Stomach (tissue), 9 donors: ENCODE measurements around the gene C1orf35. TPM values are rescaled to one million over a fixed set of nuclear protein-coding genes. Genes with fewer than 3 reads are reported as not detected.

ENCODE experiments used
- DNase-seq, 2 donors: peaks; one replicate each; pipeline versions ENCODE4 v3.0.0 to v3.0.0-alpha.2; 2013 to 2019
- H3K27ac ChIP-seq, 5 donors: fragments of 200-600 bp in 4 of 5; sonication (generic) in 4 of 5; one replicate each; pipeline ENCODE4 v1.5.1; 2013 to 2019; ENCODE audit warnings: mild to moderate bottlenecking in 1 of 5, moderate library complexity in 1 of 5
- H3K27me3 ChIP-seq, 3 donors: fragments of 200-600 bp; sonication (generic); one replicate each; pipeline ENCODE4 v1.5.1; 2017 to 2019; ENCODE audit warnings: mixed run types in 1 of 3
- H3K36me3 ChIP-seq, 4 donors: fragments of 200-600 bp; sonication (generic); 1 replicate in 3 of 4; 2 replicates in 1 of 4; pipeline ENCODE4 v1.5.1; 2016 to 2019
- H3K4me1 ChIP-seq, 4 donors: fragments of 200-600 bp; sonication (generic); one replicate each; pipeline ENCODE4 v1.5.1; 2016 to 2019
- H3K4me3 ChIP-seq, 4 donors: fragments of 200-600 bp; sonication (generic) in 3 of 4; one replicate each; pipeline ENCODE4 v1.5.1; 2016 to 2019; ENCODE audit warnings: mild to moderate bottlenecking in 1 of 4
- H3K9me3 ChIP-seq, 4 donors: fragments of 200-600 bp; sonication (generic); one replicate each; pipeline ENCODE4 v1.5.1; 2016 to 2019
- EP300 ChIP-seq: sonication (generic); formaldehyde crosslinking; IDR thresholded peaks from one replicate; pipeline ENCODE4 v1.6.1; 2017; ENCODE audit warnings: antibody characterized with exemption
- POLR2A ChIP-seq, 4 donors: fragments of 450-650 bp; IDR thresholded peaks; one replicate each; pipeline ENCODE4 v1.6.1; 2016; ENCODE audit warnings: antibody characterized with exemption in 4 of 4, control low read depth in 2 of 4, mild to moderate bottlenecking in 1 of 4, moderate library complexity in 1 of 4
- POLR2AphosphoS5 ChIP-seq, 3 donors: sonication (generic); formaldehyde crosslinking; IDR thresholded peaks; one replicate each; pipeline ENCODE4 v1.6.1; 2016; ENCODE audit warnings: antibody characterized with exemption in 3 of 3
- WGBS, 5 donors: extraction: QIAGEN DNeasy Blood & Tissue Kit in 3 of 5; methylation state at CpG; one replicate each; pipeline versions ENCODE4 v1.1.5 to v1.1.7; 2013 to 2018; 5-methylcytosine and 5-hydroxymethylcytosine counted together
- intact Hi-C: fragments of 100-400 bp; cut with DNase I; formaldehyde crosslinking; loops from one replicate; pipeline ENCODE4 v1.15.1; 2023; ENCODE audit warnings: low total_unique reads
- polyA plus RNA-seq, 3 donors: library from polyadenylated mRNA; stranded (reverse); fragments of 200-250 nt; gene quantifications; one replicate each; pipeline ENCODE4 v1.2.3, GENCODE V29; 2013
- total RNA-seq, 5 donors: library from RNA; depleted of rRNA; stranded (reverse); fragments of >200 nt; gene quantifications; one replicate each; pipeline versions ENCODE4 v1.1.0 to v1.2.3, GENCODE V29; 2014 to 2016
- TF ChIP-seq, protein P1 (sequence below), 7 experiments: fragments of 450-650 bp in 4 of 7; fragments of 200-600 bp in 3 of 7; sonication (generic) in 3 of 7; IDR thresholded peaks; one replicate each; pipeline ENCODE4 v1.5.1; 2016 to 2019; ENCODE audit warnings: antibody characterized with exemption in 7 of 7, control low read depth in 2 of 7, mild to moderate bottlenecking in 1 of 7
- donor health status: healthy with polysubstance abuse.
- donor health status: Bipolar disorder and iron deficiency.
- donor health status: healthy.

C1orf35 gene
- total and polyA plus RNA-seq, 8 donors: 0.58 to 94.7 (median 11.8) TPM

DNA sequence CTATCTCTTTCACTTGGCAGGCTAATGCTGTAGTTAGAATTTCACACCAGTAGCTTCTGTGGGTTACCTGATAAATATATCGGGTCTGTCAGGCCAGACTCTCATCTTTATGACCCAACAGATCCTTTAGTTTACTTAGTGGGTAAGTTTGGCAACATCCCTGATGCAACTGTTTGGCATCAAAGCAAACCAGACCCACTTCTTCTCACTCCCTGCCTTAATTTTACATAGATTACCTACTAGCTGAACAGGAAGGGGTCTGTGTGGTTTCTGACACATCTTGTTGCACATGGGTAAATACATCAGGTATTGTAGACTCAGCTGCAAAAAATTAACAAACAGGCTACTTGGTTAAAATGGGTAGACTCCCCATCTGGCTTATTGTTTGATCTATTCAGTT is 33.8 kb upstream of the C1orf35 start:
- intact Hi-C loops: no loop called here
- DNase-seq: peak in 1 of 2 donors; percentile 36
- Histone ChIP-seq H3K36me3 (no peaks in the 10 kb centered on the region), H3K27ac (no peak overlapping the region), H3K27me3 (no peaks in the 10 kb centered on the region), H3K4me3 (no peak overlapping the region), H3K9me3 (no peaks in the 10 kb centered on the region), H3K4me1 (peaks cover 11 to 18% (median 17%) of the 10 kb centered on the region in 4 donors)
- WGBS, 5 donors: 38 to 50% (median 41%) methylated on average over 1 of the region's 1 CpG
- TF ChIP-seq POLR2AphosphoS5 (IDR thresholded peaks at IDR 0.05) (no peak), POLR2A (IDR thresholded peaks at IDR 0.05) (no peak), EP300 (no peak)
- TF ChIP-seq, protein P1, sequence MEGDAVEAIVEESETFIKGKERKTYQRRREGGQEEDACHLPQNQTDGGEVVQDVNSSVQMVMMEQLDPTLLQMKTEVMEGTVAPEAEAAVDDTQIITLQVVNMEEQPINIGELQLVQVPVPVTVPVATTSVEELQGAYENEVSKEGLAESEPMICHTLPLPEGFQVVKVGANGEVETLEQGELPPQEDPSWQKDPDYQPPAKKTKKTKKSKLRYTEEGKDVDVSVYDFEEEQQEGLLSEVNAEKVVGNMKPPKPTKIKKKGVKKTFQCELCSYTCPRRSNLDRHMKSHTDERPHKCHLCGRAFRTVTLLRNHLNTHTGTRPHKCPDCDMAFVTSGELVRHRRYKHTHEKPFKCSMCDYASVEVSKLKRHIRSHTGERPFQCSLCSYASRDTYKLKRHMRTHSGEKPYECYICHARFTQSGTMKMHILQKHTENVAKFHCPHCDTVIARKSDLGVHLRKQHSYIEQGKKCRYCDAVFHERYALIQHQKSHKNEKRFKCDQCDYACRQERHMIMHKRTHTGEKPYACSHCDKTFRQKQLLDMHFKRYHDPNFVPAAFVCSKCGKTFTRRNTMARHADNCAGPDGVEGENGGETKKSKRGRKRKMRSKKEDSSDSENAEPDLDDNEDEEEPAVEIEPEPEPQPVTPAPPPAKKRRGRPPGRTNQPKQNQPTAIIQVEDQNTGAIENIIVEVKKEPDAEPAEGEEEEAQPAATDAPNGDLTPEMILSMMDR (IDR thresholded peaks at IDR 0.05): no peak

DNA sequence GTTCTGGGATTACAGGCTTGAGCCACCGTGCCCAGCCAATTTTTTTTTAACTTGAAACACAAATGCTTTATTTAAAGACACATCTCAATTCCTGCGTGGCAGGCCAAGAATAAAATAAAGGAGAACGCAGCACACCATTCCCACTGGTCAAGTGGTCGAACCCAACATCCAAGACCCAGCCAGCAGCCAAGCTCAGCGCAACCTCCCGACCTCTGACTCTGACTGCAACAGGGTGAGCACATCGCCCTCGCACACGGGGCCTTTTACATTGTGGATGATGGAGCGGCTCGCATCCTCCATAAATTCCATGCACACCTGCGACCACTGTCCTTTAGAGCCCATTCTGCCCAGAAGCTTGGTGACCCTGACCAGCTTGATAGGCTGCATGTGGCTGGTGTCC is 31.5 kb upstream of the C1orf35 start:
- peaks cover 0 to 17% (median 12%) of the 10 kb centered on the region in 4 donors for H3K4me1 ChIP-seq
- DNase-seq: no peak
- no peaks in the 10 kb centered on the region for H3K9me3 ChIP-seq
- H3K27me3 ChIP-seq: no peaks in the 10 kb centered on the region
- TF ChIP-seq POLR2A (IDR thresholded peaks at IDR 0.05) (no peak), EP300 (no peak), POLR2AphosphoS5 (IDR thresholded peaks at IDR 0.05) (no peak)
- TF ChIP-seq, protein P1 (IDR thresholded peaks at IDR 0.05): no peak
- 84 to 91% (median 88%) methylated on average over 10 to 12 of the region's 12 CpGs for WGBS, 5 donors
- H3K27ac ChIP-seq: no peak overlapping the region
- no peak overlapping the region for H3K4me3 ChIP-seq
- no peaks in the 10 kb centered on the region for H3K36me3 ChIP-seq
- intact Hi-C loops: no loop called here

DNA sequence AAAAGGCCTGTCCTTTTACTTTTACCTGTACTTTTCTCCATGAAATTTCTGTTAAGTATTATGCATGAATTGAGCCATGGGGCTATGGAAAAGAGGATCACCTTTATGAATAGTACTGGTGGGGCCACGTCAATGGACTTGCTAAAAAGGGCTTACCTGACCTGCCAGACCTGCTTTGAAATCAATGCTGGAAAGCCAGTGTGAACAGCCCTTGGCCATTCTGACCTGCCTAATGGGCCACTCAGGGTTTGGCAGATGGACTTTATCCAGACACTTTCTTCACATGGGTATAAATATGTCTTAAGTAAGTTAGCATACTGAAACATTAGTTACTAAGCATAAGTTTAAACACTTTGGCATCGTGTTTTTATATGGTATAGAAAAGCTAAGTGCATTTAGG is 28.6 kb upstream of the C1orf35 start:
- peaks cover 0 to 7% (median 0%) of the 10 kb centered on the region in 3 donors for H3K27me3 ChIP-seq
- TF ChIP-seq, protein P1 (IDR thresholded peaks at IDR 0.05): no peak
- TF ChIP-seq POLR2AphosphoS5 (IDR thresholded peaks at IDR 0.05) (no peak), EP300 (no peak), POLR2A (IDR thresholded peaks at IDR 0.05) (no peak)
- intact Hi-C loops: no loop called here
- H3K4me3 ChIP-seq: no peak overlapping the region
- peaks cover 0 to 12% (median 7%) of the 10 kb centered on the region in 4 donors for H3K4me1 ChIP-seq
- peak overlapping the region in 2 of 5 donors; percentile 31 to 61 for H3K27ac ChIP-seq
- no peaks in the 10 kb centered on the region for H3K9me3 ChIP-seq
- 62 to 79% (median 76%) methylated on average over 2 of the region's 2 CpGs for WGBS, 5 donors
- H3K36me3 ChIP-seq: no peaks in the 10 kb centered on the region
- peak in 1 of 2 donors; percentile 34 for DNase-seq

DNA sequence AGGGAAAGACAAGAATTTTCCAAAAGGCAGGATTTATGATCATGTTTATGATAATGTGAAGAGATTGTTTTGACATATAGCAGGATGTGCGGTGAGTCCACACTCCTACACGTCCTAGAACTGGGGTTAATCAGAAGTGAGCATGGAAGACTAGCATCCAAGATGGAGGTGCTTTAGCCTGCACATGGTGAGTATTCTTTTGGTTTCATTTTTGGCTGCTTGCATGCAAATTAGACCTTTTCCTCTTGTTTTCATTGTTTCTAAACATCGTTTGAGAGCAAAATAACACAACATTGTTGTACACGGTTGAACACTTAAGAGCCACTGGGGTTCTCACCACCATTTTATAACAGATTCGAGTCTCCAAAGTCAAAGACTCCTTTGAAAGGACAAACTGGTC is 22.1 kb upstream of the C1orf35 start:
- H3K4me1 ChIP-seq: no peaks in the 10 kb centered on the region
- no peak overlapping the region for H3K4me3 ChIP-seq
- H3K27ac ChIP-seq: no peak overlapping the region
- TF ChIP-seq EP300: no peak
- TF ChIP-seq, protein P1 (IDR thresholded peaks at IDR 0.05): no peak
- TF ChIP-seq POLR2AphosphoS5 (IDR thresholded peaks at IDR 0.05): no peak
- TF ChIP-seq POLR2A (IDR thresholded peaks at IDR 0.05): no peak
- WGBS, 5 donors: 70 to 82% (median 77%) methylated on average over 5 of the region's 5 CpGs
- DNase-seq: no peak
- no peaks in the 10 kb centered on the region for H3K36me3 ChIP-seq
- intact Hi-C loops: no loop called here
- no peaks in the 10 kb centered on the region for H3K9me3 ChIP-seq
- H3K27me3 ChIP-seq: peaks cover 0 to 7% (median 0%) of the 10 kb centered on the region in 3 donors
